ENCODE measurements around the gene NRCAM.

The NRCAM gene

GRCh38 chr7:108415821-108416536 lies 40.3 kb downstream of the NRCAM start:
- no peaks in the 10 kb centered on the region for H3K27me3 ChIP-seq (ENCODE audit: insufficient read depth, poor library complexity, severe bottlenecking)
- no peak overlapping the region for H3K27ac ChIP-seq (ENCODE audit: poor library complexity, severe bottlenecking)
- no peak for DNase-seq (ENCODE audit: low spot score)
- ATAC-seq (ENCODE audit: low read depth), result peak; percentile 67
- H3K4me1 ChIP-seq (ENCODE audit: insufficient read depth, poor library complexity, severe bottlenecking), result no peaks in the 10 kb centered on the region
- H3K36me3 ChIP-seq (ENCODE audit: low read depth), result no peaks in the 10 kb centered on the region
- no peak overlapping the region for H3K4me3 ChIP-seq (ENCODE audit: severe bottlenecking)
- TF ChIP-seq, protein P1, sequence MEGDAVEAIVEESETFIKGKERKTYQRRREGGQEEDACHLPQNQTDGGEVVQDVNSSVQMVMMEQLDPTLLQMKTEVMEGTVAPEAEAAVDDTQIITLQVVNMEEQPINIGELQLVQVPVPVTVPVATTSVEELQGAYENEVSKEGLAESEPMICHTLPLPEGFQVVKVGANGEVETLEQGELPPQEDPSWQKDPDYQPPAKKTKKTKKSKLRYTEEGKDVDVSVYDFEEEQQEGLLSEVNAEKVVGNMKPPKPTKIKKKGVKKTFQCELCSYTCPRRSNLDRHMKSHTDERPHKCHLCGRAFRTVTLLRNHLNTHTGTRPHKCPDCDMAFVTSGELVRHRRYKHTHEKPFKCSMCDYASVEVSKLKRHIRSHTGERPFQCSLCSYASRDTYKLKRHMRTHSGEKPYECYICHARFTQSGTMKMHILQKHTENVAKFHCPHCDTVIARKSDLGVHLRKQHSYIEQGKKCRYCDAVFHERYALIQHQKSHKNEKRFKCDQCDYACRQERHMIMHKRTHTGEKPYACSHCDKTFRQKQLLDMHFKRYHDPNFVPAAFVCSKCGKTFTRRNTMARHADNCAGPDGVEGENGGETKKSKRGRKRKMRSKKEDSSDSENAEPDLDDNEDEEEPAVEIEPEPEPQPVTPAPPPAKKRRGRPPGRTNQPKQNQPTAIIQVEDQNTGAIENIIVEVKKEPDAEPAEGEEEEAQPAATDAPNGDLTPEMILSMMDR (IDR thresholded peaks at IDR 0.05; ENCODE audit: poor library complexity, severe bottlenecking), result no peak
- H3K9me3 ChIP-seq (ENCODE audit: severe bottlenecking), result no peaks in the 10 kb centered on the region

- Histone ChIP-seq H3K27me3 (ENCODE audit: insufficient read depth, poor library complexity, severe bottlenecking) (no peaks in the 10 kb centered on the region), H3K9me3 (ENCODE audit: severe bottlenecking) (no peaks in the 10 kb centered on the region), H3K27ac (ENCODE audit: poor library complexity, severe bottlenecking) (no peak overlapping the region), H3K36me3 (ENCODE audit: low read depth) (no peaks in the 10 kb centered on the region), H3K4me3 (ENCODE audit: severe bottlenecking) (no peak overlapping the region), H3K4me1 (ENCODE audit: insufficient read depth, poor library complexity, severe bottlenecking) (no peaks in the 10 kb centered on the region)
- TF ChIP-seq, protein P1 (IDR thresholded peaks at IDR 0.05; ENCODE audit: poor library complexity, severe bottlenecking), result no peak
- no peak for DNase-seq (ENCODE audit: low spot score)
- no peak for ATAC-seq (ENCODE audit: low read depth)
These were observed 41.2 kb downstream of the NRCAM start for GRCh38 chr7:108415084-108415483.

DNA sequence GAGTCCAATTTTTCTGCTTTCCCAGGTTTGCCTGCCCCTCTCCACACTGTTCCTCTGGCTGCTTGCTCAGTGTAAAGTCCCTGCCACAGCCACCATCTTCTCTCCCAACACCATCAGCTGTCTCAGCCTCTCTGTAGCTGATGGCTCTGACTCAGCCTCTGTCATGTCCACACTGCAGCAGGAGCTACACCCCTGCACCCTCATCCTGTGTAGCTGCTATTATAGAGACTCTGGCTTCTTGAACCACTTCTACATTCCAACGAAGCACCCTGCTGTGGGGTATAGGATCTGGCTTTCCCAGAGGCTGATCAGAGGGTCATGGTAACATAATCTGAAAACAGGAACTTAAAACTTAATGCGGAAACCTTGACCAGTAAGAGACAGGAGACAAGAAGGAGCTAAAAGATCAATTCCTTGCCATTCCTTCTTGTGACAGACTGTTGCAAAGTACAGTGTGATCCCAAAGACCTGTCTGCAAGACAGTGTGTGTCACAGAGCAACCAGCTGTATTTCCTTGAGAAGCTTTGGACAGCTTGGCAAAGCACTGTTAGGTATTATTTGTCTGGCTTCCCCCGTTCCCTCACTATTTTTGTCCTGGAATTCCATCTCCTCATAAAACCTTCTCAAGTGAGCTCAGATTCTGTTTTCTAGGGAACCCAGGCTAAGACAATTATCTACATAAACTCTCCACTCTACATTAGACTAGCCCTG lies 42.3 kb downstream of the NRCAM start:
- DNase-seq (ENCODE audit: low spot score), result no peak
- Histone ChIP-seq H3K4me1 (ENCODE audit: insufficient read depth, poor library complexity, severe bottlenecking) (no peaks in the 10 kb centered on the region), H3K27ac (ENCODE audit: poor library complexity, severe bottlenecking) (no peak overlapping the region), H3K27me3 (ENCODE audit: insufficient read depth, poor library complexity, severe bottlenecking) (no peaks in the 10 kb centered on the region), H3K36me3 (ENCODE audit: low read depth) (no peaks in the 10 kb centered on the region), H3K9me3 (ENCODE audit: severe bottlenecking) (no peaks in the 10 kb centered on the region), H3K4me3 (ENCODE audit: severe bottlenecking) (no peak overlapping the region)
- TF ChIP-seq, protein P1 (IDR thresholded peaks at IDR 0.05; ENCODE audit: poor library complexity, severe bottlenecking), result no peak
- ATAC-seq (ENCODE audit: low read depth), result peak; percentile 42; the same call in 1 of the 3 replicates

DNA sequence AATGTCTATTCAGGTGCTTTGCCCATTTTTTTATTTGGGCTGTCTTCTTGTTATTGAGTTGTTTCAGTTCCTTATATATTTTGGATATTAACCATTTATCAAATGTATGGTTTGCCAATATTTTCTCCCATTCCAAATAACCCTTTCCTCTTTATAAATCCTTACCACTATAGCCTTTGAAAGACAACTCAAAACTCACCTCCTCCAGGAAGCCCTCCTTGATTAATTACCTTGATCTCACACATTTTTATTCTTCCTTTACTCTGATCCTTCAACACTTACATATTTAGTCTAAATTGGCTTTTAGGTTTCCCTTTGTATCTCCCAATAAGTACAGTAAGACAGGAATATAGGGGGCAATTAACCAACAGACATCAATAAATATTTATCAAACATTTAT lies 42.9 kb downstream of the NRCAM start:
- no peaks in the 10 kb centered on the region for H3K27me3 ChIP-seq (ENCODE audit: insufficient read depth, poor library complexity, severe bottlenecking)
- no peak overlapping the region for H3K4me3 ChIP-seq (ENCODE audit: severe bottlenecking)
- TF ChIP-seq, protein P1 (IDR thresholded peaks at IDR 0.05; ENCODE audit: poor library complexity, severe bottlenecking), result no peak
- DNase-seq (ENCODE audit: low spot score) (no peak), ATAC-seq (ENCODE audit: low read depth) (no peak)
- no peaks in the 10 kb centered on the region for H3K9me3 ChIP-seq (ENCODE audit: severe bottlenecking)
- H3K36me3 ChIP-seq (ENCODE audit: low read depth), result no peaks in the 10 kb centered on the region
- no peak overlapping the region for H3K27ac ChIP-seq (ENCODE audit: poor library complexity, severe bottlenecking)
- H3K4me1 ChIP-seq (ENCODE audit: insufficient read depth, poor library complexity, severe bottlenecking), result no peaks in the 10 kb centered on the region

DNA sequence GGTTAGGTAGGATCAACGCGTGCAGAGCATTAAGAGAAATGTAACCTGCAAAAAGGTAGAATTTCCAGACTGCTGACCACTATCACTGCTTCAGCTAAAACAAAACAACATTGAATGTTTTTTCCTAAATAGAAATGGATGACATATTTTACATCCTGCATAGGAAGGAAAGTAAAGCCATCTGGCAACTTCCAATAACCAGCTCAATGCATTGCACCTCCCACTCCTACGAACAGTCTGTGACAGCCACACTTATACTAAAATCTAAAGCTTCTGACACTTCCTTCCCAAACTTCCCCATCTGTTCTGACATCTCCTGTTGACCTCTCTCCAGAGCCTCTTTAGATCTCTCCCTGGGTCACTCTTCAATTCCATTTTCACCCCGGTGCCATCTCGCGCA lies 47.1 kb downstream of the NRCAM start:
- no peak overlapping the region for H3K27ac ChIP-seq (ENCODE audit: poor library complexity, severe bottlenecking)
- ATAC-seq (ENCODE audit: low read depth), result no peak
- no peaks in the 10 kb centered on the region for H3K4me1 ChIP-seq (ENCODE audit: insufficient read depth, poor library complexity, severe bottlenecking)
- H3K9me3 ChIP-seq (ENCODE audit: severe bottlenecking), result no peaks in the 10 kb centered on the region
- H3K4me3 ChIP-seq (ENCODE audit: severe bottlenecking), result no peak overlapping the region
- H3K36me3 ChIP-seq (ENCODE audit: low read depth), result no peaks in the 10 kb centered on the region
- no peaks in the 10 kb centered on the region for H3K27me3 ChIP-seq (ENCODE audit: insufficient read depth, poor library complexity, severe bottlenecking)
- no peak for DNase-seq (ENCODE audit: low spot score)
- TF ChIP-seq, protein P1 (IDR thresholded peaks at IDR 0.05; ENCODE audit: poor library complexity, severe bottlenecking), result no peak

Data from RWPE2 (cell line).